ENCODE measurements around the gene KDSR. TPM values are rescaled to one million over a fixed set of nuclear protein-coding genes. Genes with fewer than 3 reads are reported as not detected.

KDSR gene
- total and polyA plus RNA-seq, 4 experiments from 2014 or later = 59.4 to 134 (median 84.7) TPM

DNA sequence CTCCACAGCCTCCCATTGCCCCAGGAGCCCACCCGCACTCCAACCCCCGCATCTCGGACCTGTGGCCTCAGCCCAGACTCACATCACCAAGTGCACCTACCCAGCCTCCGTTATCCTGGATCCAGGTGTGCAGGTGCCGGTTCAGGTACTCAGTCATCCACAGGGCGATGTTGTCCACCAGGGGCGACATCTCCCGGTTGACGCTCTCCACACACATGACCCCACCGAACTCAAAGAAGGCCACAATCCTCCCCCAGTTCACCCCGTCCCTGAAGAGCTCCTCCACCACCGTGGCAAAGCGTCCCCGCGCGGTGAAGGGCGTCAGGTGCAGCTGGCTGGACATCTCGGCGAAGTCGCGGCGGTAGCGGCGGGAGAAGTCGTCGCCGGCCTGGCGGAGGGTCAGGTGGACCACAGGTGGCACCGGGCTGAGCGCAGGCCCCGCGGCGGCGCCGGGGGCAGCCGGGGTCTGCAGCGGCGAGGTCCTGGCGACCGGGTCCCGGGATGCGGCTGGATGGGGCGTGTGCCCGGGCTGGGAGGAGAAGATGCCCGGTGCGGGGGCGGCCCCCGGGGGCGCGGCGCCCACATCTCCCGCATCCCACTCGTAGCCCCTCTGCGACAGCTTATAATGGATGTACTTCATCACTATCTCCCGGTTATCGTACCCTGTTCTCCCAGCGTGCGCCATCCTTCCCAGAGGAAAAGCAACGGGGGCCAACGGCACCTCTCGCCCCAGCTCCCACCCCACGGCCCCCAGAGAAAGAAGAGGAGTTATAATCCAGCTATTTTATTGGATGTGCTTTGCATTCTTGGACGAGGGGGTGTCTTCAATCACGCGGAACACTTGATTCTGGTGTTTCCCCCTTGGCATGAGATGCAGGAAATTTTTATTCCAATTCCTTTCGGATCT lies 48.8 kb downstream of the KDSR start:
- no peaks in the 10 kb centered on the region for H3K9me3 ChIP-seq (ENCODE audit: control insufficient read depth in 1 of 2, low read length in 2 of 2)
- Mint-ChIP-seq H3K9me3 (no peaks in the 10 kb centered on the region), H3K27me3 (no peaks in the 10 kb centered on the region), H3K27ac (peak overlapping the region; percentile 94 to 99 (median 96)), H3K4me3 (peak overlapping the region; percentile 95 to 100 (median 99)), H3K36me3 (peaks cover 14 to 29% of the 10 kb centered on the region in 2 donors), H3K4me1 (peaks cover 31 to 84% (median 45%) of the 10 kb centered on the region in 4 donors)
- DNase-seq = peak; percentile 81 to 88 (median 83)
- no peaks in the 10 kb centered on the region for H3K36me3 ChIP-seq (ENCODE audit: insufficient read depth, low read length)
- POLR2A ChIA-PET (ENCODE audit: partially characterized antibody) = interaction anchor here (0.7 to 4.3 kb wide), 39 partner anchors 8 to 795 kb away, joined by 3 to 195 read pairs (median 7); partner anchors contain the start of genes VPS4B and ZCCHC2
- intact Hi-C loops (cut with micrococcal nuclease) = loop anchor here (1.0 to 5.0 kb wide), 6 partner anchors 9 to 796 kb away; partner anchors contain the start of gene ZCCHC2
- H3K4me3 ChIP-seq (ENCODE audit: low read length in 2 of 2) = peak overlapping the region; percentile 87 to 94
- peak overlapping the region; percentile 80 for H3K27ac ChIP-seq (ENCODE audit: low read depth, low read length)
- H3K4me1 ChIP-seq (ENCODE audit: insufficient read depth, low read length) = peaks cover 51% of the 10 kb centered on the region
- H3K27me3 ChIP-seq (ENCODE audit: insufficient read depth, low read length) = no peaks in the 10 kb centered on the region
- CTCF ChIA-PET (ENCODE audit: partially characterized antibody) = interaction anchor here (0.7 to 3.9 kb wide), 56 partner anchors 9 to 302 kb away, joined by 3 to 139 read pairs (median 6); no protein-coding TSS in a partner anchor

DNA sequence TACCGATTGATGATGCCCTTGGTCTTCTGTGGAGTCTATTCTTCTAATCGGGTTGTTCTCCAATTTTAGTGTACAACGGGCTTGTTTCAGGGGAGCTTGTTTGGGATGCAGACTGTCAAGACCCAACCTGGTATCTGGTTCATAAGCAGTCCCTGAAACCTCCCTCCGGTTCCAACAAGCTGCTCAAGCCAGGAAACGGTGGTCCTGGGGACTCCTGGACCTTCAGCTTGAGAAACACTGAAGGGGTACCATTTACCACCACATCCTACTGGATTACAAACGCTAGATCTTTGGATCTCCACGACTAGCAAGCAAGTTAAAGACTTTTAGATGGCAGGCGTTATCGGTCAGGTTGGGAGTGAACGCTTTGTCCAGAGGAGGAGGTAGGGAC lies 49.5 kb downstream of the KDSR start:
- H3K27ac Mint-ChIP-seq = peak overlapping the region; percentile 83 to 97 (median 92)
- H3K27ac ChIP-seq (ENCODE audit: low read depth, low read length) = peak overlapping the region; percentile 80
- H3K9me3 ChIP-seq (ENCODE audit: control insufficient read depth in 1 of 2, low read length in 2 of 2) = no peaks in the 10 kb centered on the region
- POLR2A ChIA-PET (ENCODE audit: partially characterized antibody) = interaction anchor here (0.7 to 4.3 kb wide), 34 partner anchors 9 to 795 kb away, joined by 3 to 195 read pairs (median 6); partner anchors contain the start of genes VPS4B and ZCCHC2
- peak overlapping the region; percentile 86 to 100 (median 98) for H3K4me3 Mint-ChIP-seq
- peaks cover 28 to 84% (median 44%) of the 10 kb centered on the region in 4 donors for H3K4me1 Mint-ChIP-seq
- DNase-seq = no peak
- peak overlapping the region; percentile 87 to 94 for H3K4me3 ChIP-seq (ENCODE audit: low read length in 2 of 2)
- H3K27me3 Mint-ChIP-seq = no peaks in the 10 kb centered on the region
- H3K27me3 ChIP-seq (ENCODE audit: insufficient read depth, low read length) = no peaks in the 10 kb centered on the region
- H3K36me3 Mint-ChIP-seq = peaks cover 14 to 29% of the 10 kb centered on the region in 2 donors
- H3K9me3 Mint-ChIP-seq = no peaks in the 10 kb centered on the region
- intact Hi-C loops (cut with micrococcal nuclease) = loop anchor here (1.0 to 5.0 kb wide), 3 partner anchors 121 to 795 kb away; partner anchors contain the start of gene ZCCHC2
- H3K36me3 ChIP-seq (ENCODE audit: insufficient read depth, low read length) = no peaks in the 10 kb centered on the region
- H3K4me1 ChIP-seq (ENCODE audit: insufficient read depth, low read length) = peaks cover 53% of the 10 kb centered on the region
- CTCF ChIA-PET (ENCODE audit: partially characterized antibody) = interaction anchor here (0.8 to 3.9 kb wide), 51 partner anchors 9 to 301 kb away, joined by 3 to 139 read pairs (median 7); no protein-coding TSS in a partner anchor

DNA sequence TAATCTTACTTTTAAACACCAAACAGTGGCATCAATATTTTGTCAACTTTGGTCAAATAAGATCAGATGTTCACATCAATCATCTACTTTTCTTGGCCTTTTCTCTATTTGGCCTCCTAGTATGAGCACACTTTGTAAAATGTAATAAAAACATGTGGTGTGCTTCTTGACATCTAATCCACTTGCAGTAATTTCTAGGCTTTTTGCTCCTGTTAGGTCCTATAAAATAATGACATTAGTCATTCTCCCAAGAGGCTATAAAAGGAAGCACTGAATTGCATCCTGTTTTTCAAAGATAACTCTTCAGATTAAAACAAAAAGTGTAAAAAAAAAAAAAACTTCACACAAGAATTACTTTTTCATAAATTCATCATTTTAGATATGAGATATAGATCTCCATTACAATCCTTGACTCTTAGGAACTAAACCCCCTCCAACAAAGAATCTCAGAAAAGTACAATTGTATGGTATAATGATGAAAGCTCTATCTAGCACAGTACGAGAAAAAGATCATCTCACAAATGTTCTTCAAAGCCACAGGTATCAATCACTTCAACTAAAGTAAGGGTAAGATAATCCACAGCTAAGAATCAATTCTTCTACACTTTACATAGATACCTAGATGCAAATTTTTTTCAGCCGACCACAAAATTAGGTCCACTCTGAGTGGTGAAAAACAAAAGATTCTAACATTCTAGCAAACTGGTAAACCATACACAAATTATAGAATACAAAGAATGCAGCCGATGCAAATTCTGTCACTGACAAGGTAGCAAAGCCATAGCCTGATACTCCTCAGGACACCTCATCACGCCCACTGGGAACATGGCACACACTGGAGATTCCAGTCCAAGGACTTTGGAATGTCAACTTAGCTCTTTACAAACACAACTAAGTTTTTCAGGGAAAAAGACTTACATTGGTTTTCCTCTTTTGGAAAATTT lies 50.1 kb downstream of the KDSR start:
- Histone ChIP-seq H3K27ac (ENCODE audit: low read depth, low read length) (peak overlapping the region; percentile 80), H3K27me3 (ENCODE audit: insufficient read depth, low read length) (no peaks in the 10 kb centered on the region), H3K36me3 (ENCODE audit: insufficient read depth, low read length) (no peaks in the 10 kb centered on the region), H3K4me3 (ENCODE audit: low read length in 2 of 2) (peak overlapping the region; percentile 87 to 94), H3K4me1 (ENCODE audit: insufficient read depth, low read length) (peaks cover 54% of the 10 kb centered on the region), H3K9me3 (ENCODE audit: control insufficient read depth in 1 of 2, low read length in 2 of 2) (no peaks in the 10 kb centered on the region)
- H3K27ac Mint-ChIP-seq = peak overlapping the region; percentile 83 to 97 (median 92)
- POLR2A ChIA-PET (ENCODE audit: partially characterized antibody) = interaction anchor here (0.7 to 4.3 kb wide), 24 partner anchors 9 to 794 kb away, joined by 3 to 195 read pairs (median 7); partner anchors contain the start of gene ZCCHC2
- no peaks in the 10 kb centered on the region for H3K27me3 Mint-ChIP-seq
- CTCF ChIA-PET (ENCODE audit: partially characterized antibody) = interaction anchor here (0.8 to 3.9 kb wide), 39 partner anchors 10 to 185 kb away, joined by 3 to 139 read pairs (median 9); no protein-coding TSS in a partner anchor
- no peaks in the 10 kb centered on the region for H3K9me3 Mint-ChIP-seq
- peaks cover 17 to 29% of the 10 kb centered on the region in 2 donors for H3K36me3 Mint-ChIP-seq
- no peak for DNase-seq
- peaks cover 28 to 84% (median 47%) of the 10 kb centered on the region in 4 donors for H3K4me1 Mint-ChIP-seq
- H3K4me3 Mint-ChIP-seq = peak overlapping the region; percentile 86 to 100 (median 98)
- intact Hi-C loops (cut with micrococcal nuclease) = loop anchor here (1.0 to 5.0 kb wide), 4 partner anchors 19 to 795 kb away; partner anchors contain the start of gene ZCCHC2

DNA sequence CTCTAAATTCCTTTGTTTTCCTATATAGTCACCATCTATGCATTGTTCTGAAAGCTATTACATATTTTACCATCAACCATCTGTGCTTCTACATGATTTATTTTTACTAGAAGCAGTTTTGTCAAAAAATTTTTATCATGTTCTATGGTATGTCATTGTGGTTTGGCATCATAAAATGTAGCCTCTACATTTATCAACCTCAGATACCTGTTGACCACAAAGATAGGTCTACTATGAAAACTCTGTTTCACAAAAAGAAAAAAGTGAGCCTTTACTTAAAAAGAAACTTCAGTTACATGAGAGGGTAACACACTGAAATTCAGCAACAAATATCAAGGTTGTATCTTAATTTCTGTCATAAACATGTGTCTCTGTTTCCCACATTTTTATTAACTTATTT lies 51.1 kb downstream of the KDSR start:
- Mint-ChIP-seq H3K9me3 (no peaks in the 10 kb centered on the region), H3K4me3 (peak overlapping the region; percentile 75 to 100 (median 95)), H3K27me3 (no peaks in the 10 kb centered on the region), H3K4me1 (peaks cover 32 to 87% (median 52%) of the 10 kb centered on the region in 4 donors), H3K36me3 (peaks cover 17 to 34% of the 10 kb centered on the region in 2 donors), H3K27ac (peak overlapping the region; percentile 48 to 97 (median 84))
- Histone ChIP-seq H3K27ac (ENCODE audit: low read depth, low read length) (peak overlapping the region; percentile 40), H3K4me3 (ENCODE audit: low read length in 2 of 2) (peak overlapping the region in 1 of 2 donors; percentile 87), H3K4me1 (ENCODE audit: insufficient read depth, low read length) (peaks cover 57% of the 10 kb centered on the region), H3K36me3 (ENCODE audit: insufficient read depth, low read length) (no peaks in the 10 kb centered on the region), H3K9me3 (ENCODE audit: control insufficient read depth in 1 of 2, low read length in 2 of 2) (no peaks in the 10 kb centered on the region), H3K27me3 (ENCODE audit: insufficient read depth, low read length) (no peaks in the 10 kb centered on the region)
- intact Hi-C loops (cut with micrococcal nuclease) = loop anchor here (1.0 to 5.0 kb wide), 3 partner anchors 18 to 794 kb away; partner anchors contain the start of gene ZCCHC2
- POLR2A ChIA-PET (ENCODE audit: partially characterized antibody) = interaction anchor here (0.8 to 6.9 kb wide), 6 partner anchors 15 to 161 kb away, joined by 5 to 94 read pairs (median 16); no protein-coding TSS in a partner anchor
- CTCF ChIA-PET (ENCODE audit: partially characterized antibody) = interaction anchor here (0.9 to 2.7 kb wide), 7 partner anchors 9 to 184 kb away, joined by 3 to 25 read pairs (median 4); no protein-coding TSS in a partner anchor
- no peak for DNase-seq

DNA sequence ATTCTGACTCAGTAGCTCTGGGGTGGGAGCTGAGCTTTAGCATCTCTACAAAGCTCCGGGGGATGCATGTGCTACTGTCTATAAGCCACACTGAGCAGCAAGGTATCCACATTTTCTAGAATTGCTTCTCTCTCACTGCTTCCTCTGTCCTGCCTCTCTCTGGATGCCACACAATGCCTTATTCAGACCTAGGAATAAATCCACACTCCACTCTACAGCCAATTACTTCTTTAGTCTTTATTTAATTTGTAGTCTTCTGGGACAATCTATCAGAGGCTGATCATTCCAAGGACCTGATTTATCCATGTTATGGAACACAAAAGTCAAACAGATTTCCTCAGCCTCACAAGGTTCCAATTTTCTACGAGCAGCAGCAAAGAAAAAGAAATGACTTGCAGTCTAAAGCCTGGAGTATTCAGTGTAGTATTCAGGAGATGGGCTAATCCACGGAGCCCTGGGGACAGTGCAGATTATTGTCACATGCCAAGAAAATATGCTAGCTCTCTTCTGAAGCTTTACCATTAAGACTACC lies 51.8 kb downstream of the KDSR start:
- ChIA-PET CTCF (ENCODE audit: partially characterized antibody) (interaction anchor here (0.8 to 2.7 kb wide), 17 partner anchors 8 to 184 kb away, joined by 3 to 25 read pairs (median 4); no protein-coding TSS in a partner anchor), POLR2A (ENCODE audit: partially characterized antibody) (interaction anchor here (0.8 to 6.9 kb wide), 9 partner anchors 15 to 184 kb away, joined by 3 to 94 read pairs (median 12); no protein-coding TSS in a partner anchor)
- DNase-seq = no peak
- peaks cover 38 to 90% (median 56%) of the 10 kb centered on the region in 4 donors for H3K4me1 Mint-ChIP-seq
- H3K36me3 ChIP-seq (ENCODE audit: insufficient read depth, low read length) = no peaks in the 10 kb centered on the region
- H3K4me1 ChIP-seq (ENCODE audit: insufficient read depth, low read length) = peaks cover 61% of the 10 kb centered on the region
- H3K4me3 Mint-ChIP-seq = peak overlapping the region; percentile 75 to 100 (median 95)
- intact Hi-C loops (cut with micrococcal nuclease) = loop anchor here (5.0 kb wide), 1 partner anchor 793 kb away; the partner anchor contains the start of gene ZCCHC2
- no peaks in the 10 kb centered on the region for H3K27me3 Mint-ChIP-seq
- peak overlapping the region; percentile 22 to 97 (median 69) for H3K27ac Mint-ChIP-seq
- no peaks in the 10 kb centered on the region for H3K27me3 ChIP-seq (ENCODE audit: insufficient read depth, low read length)
- peaks cover 17 to 31% of the 10 kb centered on the region in 2 donors for H3K36me3 Mint-ChIP-seq
- H3K9me3 ChIP-seq (ENCODE audit: control insufficient read depth in 1 of 2, low read length in 2 of 2) = no peaks in the 10 kb centered on the region
- H3K27ac ChIP-seq (ENCODE audit: low read depth, low read length) = peak overlapping the region; percentile 40
- H3K4me3 ChIP-seq (ENCODE audit: low read length in 2 of 2) = peak overlapping the region; percentile 1 to 87
- no peaks in the 10 kb centered on the region for H3K9me3 Mint-ChIP-seq

Measured in CD4-positive, alpha-beta memory T cell (primary cell).